NT2/D1 (cell line): Measurements from ENCODE around the gene ACP4.

Experiments
- YY1 ChIP-seq: IDR thresholded peaks from 2 replicates; pipeline ENCODE4 v1.6.1; 2011; ENCODE audit not compliant: insufficient read length, insufficient read depth
- ZNF274 ChIP-seq: IDR thresholded peaks from 2 replicates; pipeline ENCODE4 v1.6.1; 2011; ENCODE audit warnings: mild to moderate bottlenecking, low read depth, low read length

- no peak for TF ChIP-seq YY1
- no peak for TF ChIP-seq ZNF274
Observed at GRCh38 chr19:50743537-50743936, 46.7 kb upstream of the ACP4 start.
